Activated naive CD8-positive, alpha-beta T cell treated with anti-CD3 and anti-CD28 coated beads, Interleukin-2, amount 50 U/mL, for 16 hours (primary cell): ENCODE data around the gene BCAM.
"Not testable (repeated sequence)": the region's sequence is repeated elsewhere in the genome, so short reads cannot be mapped to it uniquely, and the experiment has no call there.

Source experiments
- DNase-seq: peaks from one replicate; pipeline ENCODE4 v3.0.0-alpha.2; 2020; ENCODE audit warnings: low read depth, low spot score

BCAM gene

DNA sequence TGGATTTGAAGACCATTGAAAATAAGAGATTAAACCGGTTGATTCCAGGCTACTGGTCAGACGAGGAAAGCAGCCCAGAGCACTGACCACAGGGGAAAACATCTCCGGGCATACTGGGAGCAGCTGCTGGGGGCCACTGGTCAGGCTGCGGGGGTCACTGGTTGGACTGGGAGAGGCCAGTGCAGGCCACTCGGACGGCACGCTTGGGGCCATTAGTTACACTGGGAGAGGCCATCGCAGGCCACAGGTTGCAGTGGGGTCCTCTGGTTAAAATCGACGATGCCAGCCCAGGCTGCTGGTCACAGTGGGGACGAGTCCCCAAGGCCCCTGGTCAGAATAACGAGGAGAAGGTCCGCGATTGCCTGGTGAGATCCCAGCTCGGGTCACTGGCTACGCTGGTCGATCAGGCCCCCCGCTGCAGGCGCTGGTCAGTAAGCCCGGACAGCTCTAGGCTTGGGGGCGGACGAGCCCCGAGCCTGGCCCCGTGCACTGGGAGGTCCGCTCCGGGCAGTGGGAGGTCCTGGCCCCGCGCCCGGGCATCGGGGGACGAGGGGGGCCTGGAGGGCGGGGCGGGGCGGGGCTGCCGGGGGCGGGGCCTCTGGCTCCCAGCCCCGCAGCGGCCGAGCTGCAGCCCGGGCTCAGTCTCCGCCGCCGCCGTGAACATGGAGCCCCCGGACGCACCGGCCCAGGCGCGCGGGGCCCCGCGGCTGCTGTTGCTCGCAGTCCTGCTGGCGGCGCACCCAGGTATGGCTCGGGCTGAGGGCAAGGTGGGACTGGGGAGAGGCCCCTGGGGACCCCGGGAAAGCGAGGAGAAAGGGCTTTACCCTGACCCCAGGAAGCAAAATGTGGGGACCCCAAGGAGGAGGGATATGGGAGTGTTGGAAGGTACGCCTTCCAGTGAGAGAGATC, at the start of gene BCAM:
Gene BCAM (plus strand): TSS at position 641 of the 909 bp plus-strand sequence. CDS start 22 bp downstream, at position 663.
- DNase-seq = no peak

- DNase-seq = no peak
Measured at GRCh38 chr19:44762038-44762437, 46.9 kb upstream of the BCAM start.

DNA sequence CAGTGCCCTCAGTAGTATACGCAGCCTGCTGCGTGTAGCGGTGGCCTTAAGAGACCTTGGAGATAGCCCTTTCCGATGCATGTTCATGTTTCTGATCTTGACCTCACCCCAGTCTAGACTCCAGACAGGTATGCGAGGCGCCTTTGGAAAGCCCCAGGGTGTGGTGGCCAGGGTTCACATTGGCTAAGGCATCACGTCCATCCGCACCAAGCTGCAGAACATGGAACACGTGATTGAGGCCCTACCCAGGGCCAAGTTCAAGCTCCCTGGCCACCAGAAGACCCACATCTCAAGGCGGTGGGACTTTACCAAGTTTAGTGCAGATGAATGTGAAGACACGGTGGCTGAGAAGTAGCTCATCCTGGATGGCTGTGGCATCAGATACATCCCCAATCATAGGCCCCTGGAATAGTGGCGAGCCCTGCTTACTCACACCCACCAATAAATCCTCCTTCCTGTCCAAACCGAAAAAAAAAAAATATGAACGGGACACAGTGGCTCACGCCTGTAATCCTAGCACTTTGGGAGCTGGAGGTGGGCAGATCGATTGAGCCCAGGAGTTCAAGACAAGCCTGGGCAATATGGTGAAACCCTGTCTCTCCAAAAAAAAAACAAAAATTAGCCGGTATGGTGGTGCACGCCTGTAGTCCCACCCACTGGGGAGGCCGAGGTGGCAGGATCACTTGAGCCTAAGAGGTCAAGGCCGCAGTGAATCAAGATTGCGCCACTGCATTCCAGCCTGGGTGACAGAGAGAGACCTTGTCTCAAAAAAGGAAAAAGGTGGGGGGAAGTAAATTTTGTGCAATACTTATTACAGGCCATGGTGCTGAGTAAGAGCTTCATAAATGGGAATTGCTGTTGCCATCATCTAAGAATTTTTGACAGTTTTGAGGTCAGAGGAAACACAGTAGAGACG, 43.6 kb upstream of the BCAM start:
- no peak for DNase-seq

- no peak for DNase-seq
Measured at GRCh38 chr19:44765949-44766335, 43.0 kb upstream of the BCAM start.

DNA sequence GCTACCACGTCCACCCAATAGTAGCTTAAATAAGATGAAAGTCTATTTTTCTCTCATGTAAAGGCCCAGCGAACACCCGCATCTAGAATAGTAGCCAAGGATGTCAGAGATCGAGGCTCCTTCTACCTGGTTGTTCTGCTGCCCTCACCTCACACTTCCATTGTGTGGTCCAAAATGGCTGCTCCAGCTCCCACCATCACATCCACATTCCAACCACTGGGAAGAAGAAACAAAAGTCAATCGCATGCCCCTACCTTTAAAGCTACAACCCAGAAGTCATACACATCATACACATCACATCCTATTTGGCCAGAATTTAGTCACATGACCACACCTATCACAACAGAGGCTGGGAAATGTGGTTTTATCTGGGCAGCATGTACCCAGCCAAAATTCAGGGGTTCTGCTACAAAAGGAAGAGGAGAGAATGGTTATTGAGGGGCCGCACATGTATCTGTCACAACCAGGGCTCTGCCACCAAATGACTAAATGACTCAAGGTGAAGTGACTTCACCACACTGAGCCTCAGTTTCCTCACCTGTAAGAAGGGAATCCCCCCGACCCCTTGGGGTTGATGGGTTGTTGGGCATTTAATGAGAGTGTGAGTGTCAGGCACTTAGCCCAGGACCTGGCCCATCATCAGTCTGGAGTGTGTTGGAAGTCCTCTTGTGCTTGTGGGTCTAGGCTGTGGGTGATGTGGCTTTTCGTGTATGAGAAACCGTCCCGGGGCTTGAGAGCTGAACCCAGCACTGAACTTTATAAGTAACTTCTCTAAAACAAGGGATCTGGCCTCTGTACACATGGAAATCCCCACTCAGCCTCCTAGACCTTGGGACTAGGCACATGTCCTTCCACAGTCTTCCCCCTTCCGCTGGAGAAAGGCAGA, 41.4 kb upstream of the BCAM start:
- no peak for DNase-seq

GRCh38 chr19:44770550-44771257, 38.2 kb upstream of the BCAM start:
- peak; percentile 92 for DNase-seq

GRCh38 chr19:44772144-44772543, 36.8 kb upstream of the BCAM start:
- DNase-seq = not testable (repeated sequence)

- DNase-seq = no peak
Measured at GRCh38 chr19:44772959-44773358, 35.9 kb upstream of the BCAM start.

DNA sequence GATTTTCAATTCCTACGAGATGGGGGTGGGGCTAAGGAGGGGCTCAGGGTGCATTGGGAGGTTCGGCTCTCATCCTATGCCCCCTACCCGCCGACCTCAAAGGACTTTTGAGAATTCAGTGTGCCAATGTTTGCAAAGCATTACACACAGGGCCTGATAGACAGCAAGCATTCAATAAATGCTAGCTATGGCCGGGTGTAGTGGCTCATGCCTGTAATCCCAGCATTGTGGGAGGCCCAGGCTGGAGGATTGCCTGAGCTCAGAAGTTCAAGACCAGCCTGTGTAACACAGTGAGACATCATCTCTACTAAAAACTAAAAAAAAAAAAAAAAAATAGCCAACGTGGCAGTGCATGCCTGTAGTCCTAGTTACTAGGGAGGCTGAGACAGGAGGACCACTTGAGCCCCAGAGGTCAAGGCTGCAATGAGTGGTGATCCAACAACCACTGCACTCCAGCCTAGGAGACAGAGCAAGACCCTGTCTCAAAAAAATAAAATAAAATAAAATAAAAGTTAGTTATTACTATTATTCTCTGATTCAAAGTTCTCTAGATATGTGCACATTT, 33.1 kb upstream of the BCAM start:
- no peak for DNase-seq

- no peak for DNase-seq
Measured at GRCh38 chr19:44776402-44777096, 32.4 kb upstream of the BCAM start.

DNA sequence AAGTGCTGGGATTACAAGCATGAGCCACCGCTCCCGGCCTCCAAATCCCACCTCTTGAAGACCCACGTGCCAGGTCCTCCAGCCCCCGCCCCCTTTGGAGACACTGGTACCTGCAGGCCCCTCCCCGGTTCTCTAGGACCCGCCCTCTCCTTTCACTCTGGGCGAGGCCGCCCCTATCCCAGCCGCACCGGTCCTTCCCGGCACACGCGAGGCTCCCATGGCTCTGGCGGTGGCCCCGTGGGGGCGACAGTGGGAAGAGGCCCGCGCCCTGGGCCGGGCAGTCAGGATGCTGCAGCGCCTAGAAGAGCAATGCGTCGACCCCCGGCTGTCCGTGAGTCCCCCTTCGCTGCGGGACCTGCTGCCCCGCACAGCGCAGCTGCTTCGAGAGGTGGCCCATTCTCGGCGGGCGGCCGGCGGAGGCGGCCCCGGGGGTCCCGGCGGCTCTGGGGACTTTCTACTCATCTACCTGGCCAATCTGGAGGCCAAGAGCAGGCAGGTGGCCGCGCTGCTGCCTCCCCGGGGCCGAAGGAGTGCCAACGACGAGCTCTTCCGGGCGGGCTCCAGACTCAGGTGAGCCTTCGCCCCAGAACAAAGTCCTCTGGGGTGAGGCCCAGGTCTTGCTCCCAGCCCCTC, 31.1 kb upstream of the BCAM start, which contains the start of gene CBLC:
Gene CBLC (plus strand): TSS at position 176 of the 633 bp plus-strand sequence. CDS start 42 bp downstream, at position 218.
- DNase-seq = no peak

- DNase-seq = no peak
Measured at GRCh38 chr19:44779150-44779549, 29.8 kb upstream of the BCAM start.

- not testable (repeated sequence) for DNase-seq
Measured at GRCh38 chr19:44781694-44782093, 27.2 kb upstream of the BCAM start.

DNA sequence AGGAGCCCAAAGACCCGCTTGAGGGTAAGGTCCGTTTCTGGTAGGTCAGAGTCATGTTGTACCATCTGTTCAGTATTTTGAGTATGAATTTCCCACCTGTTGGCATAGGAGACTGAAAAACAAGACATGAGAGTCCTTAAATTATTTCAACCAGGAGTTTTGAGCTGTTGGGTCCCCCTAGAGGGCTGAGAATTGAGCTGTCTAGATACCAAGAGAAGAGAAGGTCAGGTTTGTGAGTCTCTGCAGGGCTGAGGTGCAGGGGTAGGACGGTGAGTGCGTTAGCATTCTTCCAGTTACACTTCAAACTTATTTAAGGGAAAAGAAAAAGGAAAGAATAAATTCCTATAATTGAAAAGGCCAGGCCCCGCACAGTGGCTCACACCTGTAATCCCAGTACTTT, 26.2 kb upstream of the BCAM start:
- no peak for DNase-seq

GRCh38 chr19:44783545-44783944, 25.4 kb upstream of the BCAM start:
- DNase-seq = no peak

- no peak for DNase-seq
Measured at GRCh38 chr19:44785271-44785670, 23.6 kb upstream of the BCAM start.

- no peak for DNase-seq
Measured at GRCh38 chr19:44785993-44786392, 22.9 kb upstream of the BCAM start.

DNA sequence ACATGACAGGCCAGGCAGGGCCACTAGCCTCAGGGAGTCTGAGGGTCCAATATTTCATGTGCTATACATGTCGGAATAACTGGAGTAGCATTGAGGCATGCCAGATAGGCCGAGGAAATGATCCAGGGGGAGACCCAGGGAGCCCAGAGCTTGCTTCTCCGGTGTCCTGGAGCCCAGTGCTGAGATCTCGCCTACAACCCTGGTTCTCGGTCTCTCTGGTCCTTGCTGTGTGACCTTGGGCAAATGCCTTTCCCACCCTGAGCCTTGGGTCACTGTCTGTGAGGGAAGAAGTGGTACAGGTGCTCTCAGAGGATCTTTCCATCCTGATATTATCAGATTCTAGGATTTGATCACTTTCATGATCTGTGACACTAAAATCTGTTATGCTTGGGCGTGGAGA, 19.9 kb upstream of the BCAM start:
- DNase-seq = no peak

- no peak for DNase-seq
Measured at GRCh38 chr19:44789943-44790483, 18.9 kb upstream of the BCAM start.
